ENCODE measurements around the gene IRAK1.

The IRAK1 gene

DNA sequence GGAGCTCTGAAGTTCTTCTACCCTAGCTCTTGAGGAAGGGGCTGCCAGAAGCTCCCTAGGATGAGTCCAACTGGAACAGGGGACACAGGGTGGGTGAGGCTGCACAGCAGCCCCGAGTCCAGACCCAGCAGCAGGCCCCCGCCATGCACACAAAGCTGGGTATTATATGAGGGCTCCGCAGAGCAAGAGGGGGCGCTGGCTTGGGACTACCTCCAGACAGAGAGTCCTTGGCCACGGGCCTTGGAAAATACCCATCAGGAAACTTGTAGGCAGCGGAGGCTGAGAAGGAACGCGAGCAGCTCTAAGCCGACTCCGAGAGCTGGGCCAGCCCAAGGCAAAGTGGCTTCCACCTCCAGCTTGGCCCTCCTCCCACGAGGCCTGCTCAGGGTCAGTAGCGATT lies 56.2 kb downstream of the IRAK1 start:
- Histone ChIP-seq H3K79me2 (ENCODE audit: insufficient read depth, low read length) (peaks cover 90% of the 10 kb centered on the region), H3K36me3 (ENCODE audit: insufficient read depth, low read length) (peaks cover 100% of the 10 kb centered on the region), H3K4me2 (ENCODE audit: insufficient read depth, low read length) (no peak overlapping the region), H3K27ac (ENCODE audit: low read length) (no peak overlapping the region), H3K4me3 (ENCODE audit: low read depth in 1 of 2, low read length in 2 of 2) (no peak overlapping the region), H3K27me3 (ENCODE audit: insufficient read depth, low read length, poor library complexity) (no peaks in the 10 kb centered on the region), H4K20me1 (ENCODE audit: insufficient read depth, low read length) (peaks cover 90% of the 10 kb centered on the region), H3K9ac (ENCODE audit: low read depth, low read length) (no peak overlapping the region), H2AFZ (ENCODE audit: low read depth, low read length) (no peak overlapping the region), H3K9me3 (ENCODE audit: insufficient read depth, low read length, severe bottlenecking) (no peaks in the 10 kb centered on the region), H3K4me1 (ENCODE audit: insufficient read depth, low read length) (peaks cover 29% of the 10 kb centered on the region)
- TF ChIP-seq EZH2 (IDR thresholded peaks at IDR 0.05; ENCODE audit: borderline replicate concordance, low read depth, low read length, severe bottlenecking) = no peak
- TF ChIP-seq, protein P1, sequence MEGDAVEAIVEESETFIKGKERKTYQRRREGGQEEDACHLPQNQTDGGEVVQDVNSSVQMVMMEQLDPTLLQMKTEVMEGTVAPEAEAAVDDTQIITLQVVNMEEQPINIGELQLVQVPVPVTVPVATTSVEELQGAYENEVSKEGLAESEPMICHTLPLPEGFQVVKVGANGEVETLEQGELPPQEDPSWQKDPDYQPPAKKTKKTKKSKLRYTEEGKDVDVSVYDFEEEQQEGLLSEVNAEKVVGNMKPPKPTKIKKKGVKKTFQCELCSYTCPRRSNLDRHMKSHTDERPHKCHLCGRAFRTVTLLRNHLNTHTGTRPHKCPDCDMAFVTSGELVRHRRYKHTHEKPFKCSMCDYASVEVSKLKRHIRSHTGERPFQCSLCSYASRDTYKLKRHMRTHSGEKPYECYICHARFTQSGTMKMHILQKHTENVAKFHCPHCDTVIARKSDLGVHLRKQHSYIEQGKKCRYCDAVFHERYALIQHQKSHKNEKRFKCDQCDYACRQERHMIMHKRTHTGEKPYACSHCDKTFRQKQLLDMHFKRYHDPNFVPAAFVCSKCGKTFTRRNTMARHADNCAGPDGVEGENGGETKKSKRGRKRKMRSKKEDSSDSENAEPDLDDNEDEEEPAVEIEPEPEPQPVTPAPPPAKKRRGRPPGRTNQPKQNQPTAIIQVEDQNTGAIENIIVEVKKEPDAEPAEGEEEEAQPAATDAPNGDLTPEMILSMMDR (IDR thresholded peaks at IDR 0.05; ENCODE audit: borderline replicate concordance, extremely low read depth, low read length, poor library complexity, severe bottlenecking) = no peak
- ATAC-seq (ENCODE audit: insufficient read depth, low read depth) = no peak
- no peak for DNase-seq

DNA sequence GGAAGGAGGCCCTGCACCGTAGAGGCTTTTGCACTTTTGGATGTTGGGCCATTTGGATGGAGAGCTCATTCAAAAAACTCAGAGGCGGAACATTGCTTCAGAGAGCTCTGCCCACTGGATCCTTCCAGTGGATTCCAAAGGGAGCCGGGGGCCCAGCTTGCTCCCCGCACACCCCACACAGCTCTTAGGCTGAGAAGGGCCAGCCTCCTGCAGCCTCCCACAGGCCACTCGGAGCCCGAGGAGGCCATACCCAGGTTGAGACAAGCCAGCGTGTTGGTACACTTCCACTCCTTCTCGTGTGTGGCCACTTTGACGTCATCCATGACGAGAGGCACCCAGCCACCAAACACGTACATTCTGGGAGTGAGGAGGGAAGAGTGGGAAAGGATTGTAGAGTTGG lies 58.4 kb downstream of the IRAK1 start:
- no peak overlapping the region for H3K27ac ChIP-seq (ENCODE audit: low read length)
- H3K27me3 ChIP-seq (ENCODE audit: insufficient read depth, low read length, poor library complexity) = no peaks in the 10 kb centered on the region
- H3K9me3 ChIP-seq (ENCODE audit: insufficient read depth, low read length, severe bottlenecking) = no peaks in the 10 kb centered on the region
- no peak for TF ChIP-seq EZH2 (IDR thresholded peaks at IDR 0.05; ENCODE audit: borderline replicate concordance, low read depth, low read length, severe bottlenecking)
- TF ChIP-seq, protein P1 (IDR thresholded peaks at IDR 0.05; ENCODE audit: borderline replicate concordance, extremely low read depth, low read length, poor library complexity, severe bottlenecking) = no peak
- peaks cover 7% of the 10 kb centered on the region for H3K4me1 ChIP-seq (ENCODE audit: insufficient read depth, low read length)
- peaks cover 100% of the 10 kb centered on the region for H3K36me3 ChIP-seq (ENCODE audit: insufficient read depth, low read length)
- H3K79me2 ChIP-seq (ENCODE audit: insufficient read depth, low read length) = peaks cover 84% of the 10 kb centered on the region
- no peak overlapping the region for H3K9ac ChIP-seq (ENCODE audit: low read depth, low read length)
- DNase-seq (no peak), ATAC-seq (ENCODE audit: insufficient read depth, low read depth) (no peak)
- H4K20me1 ChIP-seq (ENCODE audit: insufficient read depth, low read length) = peaks cover 83% of the 10 kb centered on the region
- H3K4me2 ChIP-seq (ENCODE audit: insufficient read depth, low read length) = no peak overlapping the region
- H3K4me3 ChIP-seq (ENCODE audit: low read depth in 1 of 2, low read length in 2 of 2) = no peak overlapping the region
- H2AFZ ChIP-seq (ENCODE audit: low read depth, low read length) = no peak overlapping the region

DNA sequence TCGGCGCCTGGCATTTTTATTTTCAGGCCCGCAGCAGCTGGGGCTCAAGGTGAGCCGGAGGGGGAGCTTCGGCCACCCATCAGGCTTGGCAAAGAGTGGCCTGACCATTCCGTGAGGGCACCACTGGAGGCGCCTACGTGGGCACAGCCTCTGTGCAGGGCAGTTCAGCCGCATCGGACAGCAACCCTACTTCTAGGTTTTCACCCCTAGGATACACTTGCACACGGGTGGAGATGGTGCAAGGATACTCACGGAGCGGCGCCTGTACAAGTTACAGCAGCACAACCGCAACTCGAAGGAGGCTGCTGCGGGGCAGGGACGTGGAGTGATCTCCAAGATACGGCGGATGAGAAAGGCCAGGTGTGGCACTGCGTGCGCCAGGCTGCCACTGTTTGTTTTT lies 58.9 kb downstream of the IRAK1 start:
- H3K27me3 ChIP-seq (ENCODE audit: insufficient read depth, low read length, poor library complexity) = no peaks in the 10 kb centered on the region
- no peak overlapping the region for H2AFZ ChIP-seq (ENCODE audit: low read depth, low read length)
- H3K27ac ChIP-seq (ENCODE audit: low read length) = no peak overlapping the region
- ATAC-seq (ENCODE audit: insufficient read depth, low read depth) (no peak), DNase-seq (no peak)
- 0 out of 2 replicates have a peak, but pooled peaks cover 1% of the 10 kb centered on the region for H3K4me1 ChIP-seq (ENCODE audit: insufficient read depth, low read length)
- no peak overlapping the region for H3K4me2 ChIP-seq (ENCODE audit: insufficient read depth, low read length)
- no peak for TF ChIP-seq EZH2 (IDR thresholded peaks at IDR 0.05; ENCODE audit: borderline replicate concordance, low read depth, low read length, severe bottlenecking)
- TF ChIP-seq, protein P1 (IDR thresholded peaks at IDR 0.05; ENCODE audit: borderline replicate concordance, extremely low read depth, low read length, poor library complexity, severe bottlenecking) = no peak
- H3K4me3 ChIP-seq (ENCODE audit: low read depth in 1 of 2, low read length in 2 of 2) = no peak overlapping the region
- H3K36me3 ChIP-seq (ENCODE audit: insufficient read depth, low read length) = peaks cover 100% of the 10 kb centered on the region
- peaks cover 84% of the 10 kb centered on the region for H3K79me2 ChIP-seq (ENCODE audit: insufficient read depth, low read length)
- H3K9ac ChIP-seq (ENCODE audit: low read depth, low read length) = no peak overlapping the region
- peaks cover 83% of the 10 kb centered on the region for H4K20me1 ChIP-seq (ENCODE audit: insufficient read depth, low read length)
- H3K9me3 ChIP-seq (ENCODE audit: insufficient read depth, low read length, severe bottlenecking) = no peaks in the 10 kb centered on the region

All from DND-41 (cell line).